Choroid plexus epithelial cell (primary cell): ENCODE data around the gene TNP1.

Experiments used
- DNase-seq: peaks from one replicate; pipeline ENCODE4 v3.0.0-alpha.2; 2010; ENCODE audit warnings: low read depth
- H3K4me3 ChIP-seq: 2 replicates; pipeline ENCODE4 v1.5.1; 2011; ENCODE audit warnings: low read depth, mild to moderate bottlenecking, control low read depth, low read length, moderate library complexity
- TF ChIP-seq, protein P1 (sequence below): conservative IDR thresholded peaks from 2 replicates; pipeline ENCODE4 v1.5.1; 2011; ENCODE audit warnings: low read depth, mild to moderate bottlenecking, control low read depth, inconsistent platforms, low read length, moderate library complexity

TNP1 gene

DNA sequence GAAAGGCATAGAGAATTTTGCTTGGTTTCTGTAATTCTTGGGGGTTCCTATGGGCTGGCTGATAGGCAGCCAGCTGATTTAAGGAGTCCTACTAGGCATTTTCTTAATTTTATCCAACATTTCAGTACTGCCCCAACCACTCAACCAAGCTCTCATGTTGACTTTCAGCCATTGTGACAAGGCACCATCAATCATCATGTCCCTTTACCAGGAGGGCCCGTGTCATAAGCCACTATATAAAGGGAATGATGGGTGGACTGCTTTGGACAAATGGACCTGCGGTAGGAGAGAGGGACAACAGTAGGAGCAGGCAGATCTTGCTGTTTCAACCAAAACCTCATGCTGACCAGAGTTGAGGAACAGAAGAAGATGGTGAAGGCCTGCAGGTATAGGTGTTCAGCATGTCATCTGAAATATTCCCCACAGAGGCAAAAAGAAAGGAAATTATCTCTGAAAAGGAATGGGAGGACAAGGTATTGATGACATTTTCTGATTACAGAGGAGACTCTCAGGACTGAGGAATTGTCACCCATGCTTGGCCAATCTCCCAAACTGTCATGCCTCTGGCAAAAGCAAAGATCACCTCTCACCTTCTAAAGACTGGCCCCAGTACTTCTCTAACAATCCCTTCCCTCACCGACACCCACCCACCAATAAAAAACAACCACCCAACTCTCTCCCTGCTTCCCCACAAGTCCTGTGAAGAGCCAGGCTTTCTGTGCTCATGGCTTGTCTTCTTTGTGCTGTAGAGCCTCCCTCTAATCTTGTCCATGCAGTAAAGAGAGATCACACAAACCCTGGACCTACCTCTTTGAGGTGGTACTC lies 10.9 kb upstream of the TNP1 start:
- no peak overlapping the region for H3K4me3 ChIP-seq
- TF ChIP-seq, protein P1, sequence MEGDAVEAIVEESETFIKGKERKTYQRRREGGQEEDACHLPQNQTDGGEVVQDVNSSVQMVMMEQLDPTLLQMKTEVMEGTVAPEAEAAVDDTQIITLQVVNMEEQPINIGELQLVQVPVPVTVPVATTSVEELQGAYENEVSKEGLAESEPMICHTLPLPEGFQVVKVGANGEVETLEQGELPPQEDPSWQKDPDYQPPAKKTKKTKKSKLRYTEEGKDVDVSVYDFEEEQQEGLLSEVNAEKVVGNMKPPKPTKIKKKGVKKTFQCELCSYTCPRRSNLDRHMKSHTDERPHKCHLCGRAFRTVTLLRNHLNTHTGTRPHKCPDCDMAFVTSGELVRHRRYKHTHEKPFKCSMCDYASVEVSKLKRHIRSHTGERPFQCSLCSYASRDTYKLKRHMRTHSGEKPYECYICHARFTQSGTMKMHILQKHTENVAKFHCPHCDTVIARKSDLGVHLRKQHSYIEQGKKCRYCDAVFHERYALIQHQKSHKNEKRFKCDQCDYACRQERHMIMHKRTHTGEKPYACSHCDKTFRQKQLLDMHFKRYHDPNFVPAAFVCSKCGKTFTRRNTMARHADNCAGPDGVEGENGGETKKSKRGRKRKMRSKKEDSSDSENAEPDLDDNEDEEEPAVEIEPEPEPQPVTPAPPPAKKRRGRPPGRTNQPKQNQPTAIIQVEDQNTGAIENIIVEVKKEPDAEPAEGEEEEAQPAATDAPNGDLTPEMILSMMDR, result no peak
- no peak for DNase-seq

DNA sequence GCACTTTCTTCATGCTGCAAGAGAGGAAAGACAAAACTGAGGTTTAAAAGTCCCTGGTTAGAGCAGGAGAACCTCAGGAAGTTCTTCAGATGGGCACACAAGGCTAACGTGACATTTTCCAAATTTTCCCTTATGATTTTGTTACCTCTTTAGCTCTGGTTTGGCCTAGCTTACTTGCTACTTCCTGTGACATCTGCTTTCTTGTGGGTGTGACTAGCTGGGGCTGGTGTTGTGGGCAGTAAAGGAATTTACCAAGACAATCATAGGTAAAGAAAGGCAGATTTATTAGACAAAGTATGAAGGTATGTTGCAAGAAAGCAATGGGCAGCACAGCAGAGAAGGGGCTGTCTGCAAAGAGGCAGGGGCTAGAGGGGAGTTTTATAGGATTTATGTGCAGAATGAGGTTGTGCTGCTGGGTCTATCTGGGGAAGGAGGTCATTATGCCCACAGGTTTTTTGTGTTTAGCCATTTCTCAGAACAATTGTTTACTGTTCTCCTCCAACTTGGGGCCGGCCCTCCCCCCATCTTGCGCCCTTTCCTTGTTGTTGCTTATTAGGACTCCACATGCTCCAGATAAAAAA lies 6.7 kb upstream of the TNP1 start:
- H3K4me3 ChIP-seq, result no peak overlapping the region
- no peak for DNase-seq
- TF ChIP-seq, protein P1, result no peak

DNA sequence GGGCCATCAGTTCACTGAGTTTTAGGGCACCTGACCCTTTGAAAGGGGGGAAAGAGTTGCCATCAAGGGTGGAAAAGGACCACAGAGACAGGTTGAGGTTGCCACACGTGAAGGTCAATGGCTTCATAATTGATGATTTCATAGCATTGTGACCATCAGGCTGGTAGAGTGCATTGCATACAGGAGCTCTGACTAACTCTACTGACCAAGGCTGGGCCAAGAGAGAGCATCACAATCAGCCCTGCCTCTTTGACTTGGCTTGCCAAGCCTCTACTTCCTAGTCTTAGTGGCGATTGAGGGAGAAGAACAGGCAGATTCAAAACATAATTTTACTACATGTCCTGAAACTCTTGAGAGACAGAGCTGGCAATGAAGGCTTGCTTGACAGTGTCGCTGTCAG lies 5.8 kb upstream of the TNP1 start:
- H3K4me3 ChIP-seq, result no peak overlapping the region
- no peak for DNase-seq
- TF ChIP-seq, protein P1, result no peak

DNA sequence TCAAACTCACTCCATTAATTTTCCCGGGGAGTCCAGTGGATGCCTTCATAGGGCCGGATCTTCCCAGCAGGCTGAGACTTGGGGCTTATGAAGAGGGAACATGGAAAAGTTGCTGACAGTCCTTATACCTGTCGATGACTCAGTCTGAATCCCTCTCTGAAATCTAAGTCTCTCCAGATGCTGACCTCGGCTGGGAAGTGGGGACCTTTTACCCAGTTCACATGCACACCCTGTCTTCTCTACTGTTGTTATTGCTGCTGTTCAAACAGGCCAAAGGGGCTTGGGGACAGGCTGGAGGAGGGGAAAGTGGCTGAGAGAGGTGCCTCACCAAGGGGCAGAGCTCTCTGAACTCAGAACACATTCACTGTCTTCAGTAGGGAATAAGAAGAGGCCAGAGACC lies 4.1 kb upstream of the TNP1 start:
- TF ChIP-seq, protein P1, result no peak
- peak; percentile 18 for DNase-seq
- no peak overlapping the region for H3K4me3 ChIP-seq

- H3K4me3 ChIP-seq, result no peak overlapping the region
- TF ChIP-seq, protein P1, result no peak
- peak; percentile 51 for DNase-seq
These were observed 2.9 kb upstream of the TNP1 start for GRCh38 chr2:216862628-216863398.

DNA sequence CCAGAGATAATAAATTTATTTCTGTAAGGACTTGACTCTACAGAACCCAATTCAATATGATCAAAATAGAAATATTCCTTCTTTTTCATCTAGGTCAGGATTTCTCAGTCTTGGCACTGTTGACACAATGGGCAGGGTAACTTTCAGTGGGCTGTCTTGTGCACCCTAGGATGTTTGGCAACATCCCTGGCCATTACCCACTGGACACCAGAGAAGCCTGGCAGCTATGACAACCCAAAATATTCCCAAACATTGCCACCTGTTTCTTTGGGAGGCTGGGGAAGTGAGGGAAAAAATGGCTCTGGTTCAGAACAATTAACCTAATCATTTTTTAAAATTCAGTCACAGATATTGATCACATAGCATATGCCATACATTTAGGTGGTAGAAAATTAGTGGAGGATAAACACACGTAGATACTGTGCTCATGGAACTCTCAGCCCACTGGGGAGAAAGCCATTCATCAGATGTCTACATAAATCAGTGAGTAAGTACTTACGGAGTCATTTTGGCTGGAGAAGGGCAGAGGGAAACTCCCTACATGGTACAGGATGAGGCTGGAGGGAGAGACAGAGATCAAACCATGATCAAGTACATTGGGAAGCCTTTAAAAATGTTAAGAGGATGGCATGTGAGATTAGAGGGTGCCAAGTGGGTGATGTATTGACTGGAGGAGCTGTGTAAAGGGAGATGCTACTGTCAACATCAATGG lies 718 bp upstream of the TNP1 start:
- DNase-seq, result no peak
- H3K4me3 ChIP-seq, result no peak overlapping the region
- TF ChIP-seq, protein P1, result no peak
